Lung (tissue), 12 donors: ENCODE results near the gene OXCT1. TPM values are rescaled to one million over a fixed set of nuclear protein-coding genes. Genes with fewer than 3 reads are reported as not detected.

Experiments used
- ATAC-seq: fragments of 200-7000 bp; cut with Tn5 transposase; one replicate; pipeline ENCODE4 v1.9.1; 2020; ENCODE audit warnings: moderate number of reproducible peaks; ENCODE audit not compliant: insufficient read depth, low FRiP score
- DNase-seq, 3 donors: peaks; one replicate each; pipeline ENCODE4 v3.0.0-alpha.2; 2013 to 2017
- H3K27ac ChIP-seq, 2 donors: one replicate each; pipeline ENCODE4 v1.5.1; 2013; ENCODE audit warnings: mild to moderate bottlenecking in 2 of 2, moderate library complexity in 2 of 2, control low read depth in 1 of 2, inconsistent platforms in 1 of 2, low read depth in 1 of 2, low read length in 1 of 2
- H3K27me3 ChIP-seq, 3 donors: one replicate each; pipeline ENCODE4 v1.5.1; 2013; ENCODE audit warnings: low read length in 2 of 3; ENCODE audit not compliant: control insufficient read depth in 3 of 3, insufficient read depth in 3 of 3
- H3K36me3 ChIP-seq, 4 donors: one replicate each; pipeline ENCODE4 v1.5.1; 2013; ENCODE audit warnings: low read length in 4 of 4, mild to moderate bottlenecking in 1 of 4, moderate library complexity in 1 of 4; ENCODE audit not compliant: control insufficient read depth in 4 of 4, insufficient read depth in 4 of 4
- H3K4me1 ChIP-seq, 5 donors: one replicate each; pipeline ENCODE4 v1.5.1; 2013; ENCODE audit warnings: low read length in 5 of 5, mild to moderate bottlenecking in 2 of 5, moderate library complexity in 1 of 5; ENCODE audit not compliant: control insufficient read depth in 5 of 5, insufficient read depth in 5 of 5
- H3K4me3 ChIP-seq: one replicate; pipeline ENCODE4 v1.5.1; 2013; ENCODE audit warnings: mild to moderate bottlenecking, control low read depth, moderate library complexity
- H3K9ac ChIP-seq, 2 donors: one replicate each; pipeline ENCODE4 v1.5.1; 2013; ENCODE audit warnings: low read length in 2 of 2, control low read depth in 1 of 2; ENCODE audit not compliant: insufficient read depth in 1 of 2
- H3K9me3 ChIP-seq, 4 donors: one replicate each; pipeline ENCODE4 v1.5.1; 2013; ENCODE audit warnings: low read length in 3 of 4, mild to moderate bottlenecking in 1 of 4, moderate library complexity in 1 of 4; ENCODE audit not compliant: control insufficient read depth in 4 of 4, insufficient read depth in 3 of 4
- CTCF ChIP-seq: IDR thresholded peaks from 2 replicates; pipeline ENCODE4 v1.5.1; 2012; ENCODE audit warnings: mild to moderate bottlenecking; ENCODE audit errors: control extremely low read depth, extremely low read depth
- WGBS, 2 donors: extraction: QIAGEN DNeasy Blood & Tissue Kit; methylation state at CpG; one replicate each; pipeline ENCODE4 v1.1.7; 2013; 5-methylcytosine and 5-hydroxymethylcytosine counted together
- polyA plus RNA-seq, 2 donors: library from polyadenylated mRNA; stranded (reverse); fragments of 200-250 nt; gene quantifications; one replicate each; pipeline ENCODE4 v1.2.1, GENCODE V29; 2013
- total RNA-seq, 2 donors: library from RNA; depleted of rRNA in 1 of 2; stranded (reverse); fragments of >200 nt in 1 of 2; gene quantifications; one replicate each; pipeline ENCODE4 v1.2.1, GENCODE V29; 2014 to 2021
- donor health status: control.
- donor health status: control.
- donor health status: Bipolar disorder and iron deficiency.
- donor health status: healthy.
- donor health status: DM: yes; HTN: yes; CAD: no.

The OXCT1 gene
- total and polyA plus RNA-seq, 4 donors: 6.7 to 17.3 (median 12.7) TPM

- Histone ChIP-seq H3K27ac (no peak overlapping the region), H3K27me3 (peaks cover 0 to 15% (median 7%) of the 10 kb centered on the region in 3 donors), H3K4me3 (no peak overlapping the region), H3K9ac (no peak overlapping the region), H3K4me1 (peaks cover 0 to 9% (median 3%) of the 10 kb centered on the region in 5 donors), H3K36me3 (no peaks in the 10 kb centered on the region), H3K9me3 (no peaks in the 10 kb centered on the region)
- ATAC-seq (no peak), DNase-seq (no peak)
- no peak for TF ChIP-seq CTCF
- WGBS, 2 donors: 16 to 23% methylated on average over 2 of the region's 2 CpGs
These were observed 26.0 kb upstream of the OXCT1 start for GRCh38 chr5:41896230-41896629.

GRCh38 chr5:41893074-41893851 is 23.0 kb upstream of the OXCT1 start:
- H3K9ac ChIP-seq: no peak overlapping the region
- peaks cover 0 to 15% (median 4%) of the 10 kb centered on the region in 3 donors for H3K27me3 ChIP-seq
- WGBS, 2 donors: 80 to 92% methylated on average over 3 of the region's 3 CpGs
- H3K9me3 ChIP-seq: no peaks in the 10 kb centered on the region
- ATAC-seq (no peak), DNase-seq (no peak)
- H3K27ac ChIP-seq: no peak overlapping the region
- H3K4me1 ChIP-seq: peaks cover 0 to 12% (median 3%) of the 10 kb centered on the region in 5 donors
- H3K36me3 ChIP-seq: no peaks in the 10 kb centered on the region
- TF ChIP-seq CTCF: no peak
- H3K4me3 ChIP-seq: no peak overlapping the region

GRCh38 chr5:41892031-41892430 is 21.8 kb upstream of the OXCT1 start:
- no peak for ATAC-seq
- TF ChIP-seq CTCF: no peak
- Histone ChIP-seq H3K9ac (no peak overlapping the region), H3K4me3 (no peak overlapping the region), H3K4me1 (peaks cover 0 to 12% (median 3%) of the 10 kb centered on the region in 5 donors), H3K9me3 (no peaks in the 10 kb centered on the region), H3K27me3 (peaks cover 0 to 14% (median 3%) of the 10 kb centered on the region in 3 donors), H3K27ac (no peak overlapping the region), H3K36me3 (no peaks in the 10 kb centered on the region)
- peak in 2 of 3 donors; percentile 76 to 79 for DNase-seq
